Lung (tissue), 12 donors: Measurements from ENCODE around the gene SQOR. TPM values are rescaled to one million over a fixed set of nuclear protein-coding genes. Genes with fewer than 3 reads are reported as not detected.
A peak's percentile ranks its signal among the peaks of the same experiment; 100 is the strongest.

ENCODE experiments used
- ATAC-seq: fragments of 200-7000 bp; cut with Tn5 transposase; one replicate; pipeline ENCODE4 v1.9.1; 2020; ENCODE audit warnings: moderate number of reproducible peaks; ENCODE audit not compliant: insufficient read depth, low FRiP score
- DNase-seq, 3 donors: peaks; one replicate each; pipeline ENCODE4 v3.0.0-alpha.2; 2013 to 2017
- H3K27ac ChIP-seq, 2 donors: one replicate each; pipeline ENCODE4 v1.5.1; 2013; ENCODE audit warnings: mild to moderate bottlenecking in 2 of 2, moderate library complexity in 2 of 2, control low read depth in 1 of 2, inconsistent platforms in 1 of 2, low read depth in 1 of 2, low read length in 1 of 2
- H3K27me3 ChIP-seq, 3 donors: one replicate each; pipeline ENCODE4 v1.5.1; 2013; ENCODE audit warnings: low read length in 2 of 3; ENCODE audit not compliant: control insufficient read depth in 3 of 3, insufficient read depth in 3 of 3
- H3K36me3 ChIP-seq, 4 donors: one replicate each; pipeline ENCODE4 v1.5.1; 2013; ENCODE audit warnings: low read length in 4 of 4, mild to moderate bottlenecking in 1 of 4, moderate library complexity in 1 of 4; ENCODE audit not compliant: control insufficient read depth in 4 of 4, insufficient read depth in 4 of 4
- H3K4me1 ChIP-seq, 5 donors: one replicate each; pipeline ENCODE4 v1.5.1; 2013; ENCODE audit warnings: low read length in 5 of 5, mild to moderate bottlenecking in 2 of 5, moderate library complexity in 1 of 5; ENCODE audit not compliant: control insufficient read depth in 5 of 5, insufficient read depth in 5 of 5
- H3K4me3 ChIP-seq: one replicate; pipeline ENCODE4 v1.5.1; 2013; ENCODE audit warnings: mild to moderate bottlenecking, control low read depth, moderate library complexity
- H3K9ac ChIP-seq, 2 donors: one replicate each; pipeline ENCODE4 v1.5.1; 2013; ENCODE audit warnings: low read length in 2 of 2, control low read depth in 1 of 2; ENCODE audit not compliant: insufficient read depth in 1 of 2
- H3K9me3 ChIP-seq, 4 donors: one replicate each; pipeline ENCODE4 v1.5.1; 2013; ENCODE audit warnings: low read length in 3 of 4, mild to moderate bottlenecking in 1 of 4, moderate library complexity in 1 of 4; ENCODE audit not compliant: control insufficient read depth in 4 of 4, insufficient read depth in 3 of 4
- CTCF ChIP-seq: IDR thresholded peaks from 2 replicates; pipeline ENCODE4 v1.5.1; 2012; ENCODE audit warnings: mild to moderate bottlenecking; ENCODE audit errors: control extremely low read depth, extremely low read depth
- WGBS, 2 donors: extraction: QIAGEN DNeasy Blood & Tissue Kit; methylation state at CpG; one replicate each; pipeline ENCODE4 v1.1.7; 2013; 5-methylcytosine and 5-hydroxymethylcytosine counted together
- polyA plus RNA-seq, 2 donors: library from polyadenylated mRNA; stranded (reverse); fragments of 200-250 nt; gene quantifications; one replicate each; pipeline ENCODE4 v1.2.1, GENCODE V29; 2013
- total RNA-seq, 2 donors: library from RNA; depleted of rRNA in 1 of 2; stranded (reverse); fragments of >200 nt in 1 of 2; gene quantifications; one replicate each; pipeline ENCODE4 v1.2.1, GENCODE V29; 2014 to 2021
- donor health status: control.
- donor health status: control.
- donor health status: Bipolar disorder and iron deficiency.
- donor health status: healthy.
- donor health status: DM: yes; HTN: yes; CAD: no.

The SQOR gene
- total and polyA plus RNA-seq, 4 donors, result 53.9 to 157 (median 99.3) TPM

DNA sequence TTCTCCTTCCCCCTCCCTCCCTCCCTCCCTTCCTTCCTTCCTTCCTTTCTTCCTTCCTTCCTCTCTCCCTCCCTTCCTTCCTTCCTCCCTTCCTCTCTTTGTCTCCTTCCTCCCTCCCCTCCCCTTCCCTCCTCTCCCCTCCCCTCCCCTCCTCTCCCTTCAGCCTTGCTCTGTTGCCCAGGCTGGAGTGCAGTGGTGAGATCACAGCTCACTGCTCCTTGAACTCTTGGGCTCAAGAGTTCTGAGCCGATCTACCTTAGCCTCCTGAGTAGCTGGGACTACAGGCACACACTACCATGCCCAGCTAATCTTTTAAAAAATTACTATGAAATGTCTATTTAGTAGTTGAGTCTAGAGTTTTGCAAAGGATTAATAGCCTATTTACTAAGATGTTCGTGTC, 32.2 kb downstream of the SQOR start:
- ATAC-seq, result no peak
- Histone ChIP-seq H3K9me3 (no peaks in the 10 kb centered on the region), H3K36me3 (peaks cover 0 to 31% (median 2%) of the 10 kb centered on the region in 4 donors), H3K27me3 (no peaks in the 10 kb centered on the region), H3K9ac (no peak overlapping the region), H3K27ac (no peak overlapping the region), H3K4me3 (no peak overlapping the region), H3K4me1 (peaks cover 0 to 6% (median 0%) of the 10 kb centered on the region in 5 donors)
- no peak for DNase-seq
- TF ChIP-seq CTCF, result no peak
- 76 to 84% methylated on average over 2 of the region's 2 CpGs for WGBS, 2 donors

GRCh38 chr15:45668386-45668785, 33.6 kb downstream of the SQOR start:
- peaks cover 0 to 31% (median 2%) of the 10 kb centered on the region in 4 donors for H3K36me3 ChIP-seq
- DNase-seq, result no peak
- 73 to 85% methylated on average over 6 of the region's 6 CpGs for WGBS, 2 donors

DNA sequence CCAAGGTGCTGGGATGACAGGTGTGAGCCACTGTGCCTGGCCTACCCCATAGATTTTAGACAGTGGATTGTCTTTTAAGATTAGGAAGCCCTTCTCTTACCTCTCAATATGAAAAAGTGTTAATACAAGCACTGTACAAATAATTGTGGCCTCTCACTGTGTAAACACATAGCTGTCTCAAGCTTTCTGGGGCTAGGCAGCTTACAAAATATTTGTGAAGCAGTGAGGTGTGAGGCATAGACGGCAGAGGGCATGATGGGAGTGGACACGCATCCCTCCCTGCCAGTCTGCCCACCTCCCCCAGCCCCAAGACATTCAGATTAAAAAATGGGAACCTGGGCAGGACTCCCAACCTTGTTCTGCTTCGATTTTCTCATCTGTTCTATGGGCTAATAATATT, 34.6 kb downstream of the SQOR start:
- Histone ChIP-seq H3K27me3 (no peaks in the 10 kb centered on the region), H3K27ac (no peak overlapping the region), H3K9me3 (no peaks in the 10 kb centered on the region), H3K4me1 (peaks cover 0 to 6% (median 0%) of the 10 kb centered on the region in 5 donors), H3K4me3 (no peak overlapping the region), H3K9ac (no peak overlapping the region), H3K36me3 (peaks cover 0 to 32% (median 2%) of the 10 kb centered on the region in 4 donors)
- 71 to 83% methylated on average over 3 of the region's 3 CpGs for WGBS, 2 donors
- DNase-seq, result no peak
- ATAC-seq, result no peak
- no peak for TF ChIP-seq CTCF

More at GRCh38 chr15:45668386-45668785, 33.6 kb downstream of the SQOR start:
- Histone ChIP-seq H3K9ac (no peak overlapping the region), H3K27ac (no peak overlapping the region), H3K27me3 (no peaks in the 10 kb centered on the region), H3K9me3 (no peaks in the 10 kb centered on the region), H3K4me1 (peaks cover 0 to 6% (median 0%) of the 10 kb centered on the region in 5 donors), H3K4me3 (no peak overlapping the region)
- no peak for TF ChIP-seq CTCF
- ATAC-seq, result no peak

GRCh38 chr15:45670091-45670490, 35.3 kb downstream of the SQOR start:
- no peaks in the 10 kb centered on the region for H3K27me3 ChIP-seq
- no peak for TF ChIP-seq CTCF
- ATAC-seq (no peak), DNase-seq (peak in 2 of 3 donors; percentile 38 to 42)
- no peak overlapping the region for H3K9ac ChIP-seq
- peaks cover 0 to 6% (median 0%) of the 10 kb centered on the region in 5 donors for H3K4me1 ChIP-seq
- H3K4me3 ChIP-seq, result no peak overlapping the region
- H3K9me3 ChIP-seq, result no peaks in the 10 kb centered on the region
- H3K36me3 ChIP-seq, result peaks cover 0 to 36% (median 4%) of the 10 kb centered on the region in 4 donors
- 74 to 85% methylated on average over 5 of the region's 5 CpGs for WGBS, 2 donors
- no peak overlapping the region for H3K27ac ChIP-seq
